Upper lobe of left lung (tissue), 6 donors: ENCODE data around the gene DYRK1A. TPM values are rescaled to one million over a fixed set of nuclear protein-coding genes. Genes with fewer than 3 reads are reported as not detected.
A peak's percentile ranks its signal among the peaks of the same experiment; 100 is the strongest.

Source experiments
- ATAC-seq, 2 donors: fragments of 200-7000 bp; cut with Tn5 transposase; one replicate each; pipeline ENCODE4 v1.9.1; 2022; ENCODE audit warnings: mild to moderate bottlenecking in 2 of 2, moderate library complexity in 2 of 2; ENCODE audit not compliant: low FRiP score in 2 of 2
- DNase-seq, 2 donors: peaks; one replicate each; pipeline ENCODE4 v3.0.0-alpha.2; 2019 to 2020
- H3K27ac ChIP-seq, 4 donors: fragments of 200-600 bp; sonication (generic); one replicate each; pipeline ENCODE4 v1.5.1; 2016 to 2019
- H3K27me3 ChIP-seq, 4 donors: fragments of 200-600 bp; sonication (generic); one replicate each; pipeline ENCODE4 v1.5.1; 2017 to 2019
- H3K36me3 ChIP-seq, 4 donors: fragments of 200-600 bp; sonication (generic); one replicate each; pipeline ENCODE4 v1.5.1; 2016 to 2019
- H3K4me1 ChIP-seq, 4 donors: fragments of 200-600 bp; sonication (generic); one replicate each; pipeline ENCODE4 v1.5.1; 2018 to 2019
- H3K4me3 ChIP-seq, 4 donors: fragments of 200-600 bp; sonication (generic); one replicate each; pipeline ENCODE4 v1.5.1; 2017 to 2019; ENCODE audit warnings: mild to moderate bottlenecking in 2 of 4, moderate library complexity in 1 of 4
- H3K9me3 ChIP-seq, 4 donors: fragments of 200-600 bp; sonication (generic); one replicate each; pipeline ENCODE4 v1.5.1; 2018 to 2019
- CTCF ChIP-seq, 6 experiments: fragments of 450-650 bp in 4 of 6; fragments of 200-600 bp in 2 of 6; sonication (generic) in 2 of 6; IDR thresholded peaks; one replicate each; pipeline ENCODE4 v1.5.1; 2016 to 2019; ENCODE audit warnings: antibody characterized with exemption in 6 of 6
- EP300 ChIP-seq, 4 donors: sonication (generic); formaldehyde crosslinking; IDR thresholded peaks; one replicate each; pipeline ENCODE4 v1.5.1; 2017; ENCODE audit warnings: antibody characterized with exemption in 4 of 4, control low read depth in 2 of 4
- POLR2A ChIP-seq, 4 donors: fragments of 450-650 bp; IDR thresholded peaks; one replicate each; pipeline ENCODE4 v1.5.1; 2016 to 2017; ENCODE audit warnings: antibody characterized with exemption in 4 of 4, mild to moderate bottlenecking in 2 of 4
- POLR2AphosphoS5 ChIP-seq, 2 donors: sonication (generic); formaldehyde crosslinking; IDR thresholded peaks; one replicate each; pipeline ENCODE4 v1.5.1; 2017; ENCODE audit warnings: antibody characterized with exemption in 2 of 2
- WGBS, 2 donors: methylation state at CpG; one replicate each; pipeline ENCODE4 v1.1.5; 2017 to 2018; 5-methylcytosine and 5-hydroxymethylcytosine counted together
- total RNA-seq, 6 donors: library from RNA; depleted of rRNA in 4 of 6; stranded (reverse); fragments of >200 nt in 4 of 6; gene quantifications; one replicate each; pipeline versions ENCODE4 v1.1.0 to v1.2.1, GENCODE V29; 2016 to 2021
- donor health status: DM: no; HTN: no; CAD: no; lungs with moderate emphysema.
- donor health status: DM: no; HTN: yes; CAD: no; lungs with severe emphysema.

DYRK1A gene
- total RNA-seq, 6 donors from 2014 or later: 64.1 to 116 (median 83.2) TPM

DNA sequence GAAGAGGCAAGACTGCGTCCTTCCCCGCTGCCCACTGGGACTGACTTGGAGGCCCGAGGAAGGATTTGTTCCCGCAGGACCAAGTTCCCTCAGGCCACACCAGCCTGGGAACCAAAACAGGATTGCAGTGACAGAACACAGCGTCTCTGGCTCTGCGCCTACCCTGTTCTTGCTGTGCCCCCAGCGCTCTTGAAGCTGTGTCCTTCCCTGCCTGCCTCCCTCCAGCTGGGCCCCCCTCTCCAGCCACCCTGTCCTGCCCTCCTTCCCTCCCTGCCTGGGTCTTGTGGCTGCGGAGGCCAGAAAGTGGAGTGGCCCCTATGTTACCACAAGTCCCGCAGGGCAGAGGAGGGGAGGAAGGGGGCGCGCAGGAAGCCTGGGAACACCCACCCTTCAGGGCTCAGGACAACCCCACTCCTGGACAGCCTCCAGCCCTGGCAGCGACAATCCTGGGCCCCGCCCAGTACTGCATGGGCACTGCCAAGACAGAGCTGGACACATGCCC lies 164.9 kb downstream of the DYRK1A start:
- no peak for TF ChIP-seq EP300 (IDR thresholded peaks at IDR 0.05)
- TF ChIP-seq CTCF (IDR thresholded peaks at IDR 0.05): no peak
- no peak for TF ChIP-seq POLR2AphosphoS5 (IDR thresholded peaks at IDR 0.05)
- no peak for TF ChIP-seq POLR2A (IDR thresholded peaks at IDR 0.05)
- H3K27ac ChIP-seq: no peak overlapping the region
- peak overlapping the region in 1 of 4 donors; percentile 17 for H3K4me3 ChIP-seq
- H3K4me1 ChIP-seq: peaks cover 9 to 14% (median 11%) of the 10 kb centered on the region in 4 donors
- ATAC-seq: peak in 1 of 2 donors; percentile 51
- peaks cover 0 to 5% (median 1%) of the 10 kb centered on the region in 4 donors for H3K9me3 ChIP-seq
- H3K36me3 ChIP-seq: no peaks in the 10 kb centered on the region
- 15 to 24% methylated on average over 13 of the region's 13 CpGs for WGBS, 2 donors
- DNase-seq: peak; percentile 60 to 62
- no peaks in the 10 kb centered on the region for H3K27me3 ChIP-seq

GRCh38 chr21:37532868-37533780 lies 166.6 kb downstream of the DYRK1A start:
- Histone ChIP-seq H3K4me3 (peak overlapping the region in 1 of 4 donors; percentile 13), H3K27me3 (no peaks in the 10 kb centered on the region), H3K9me3 (peaks cover 0 to 7% (median 1%) of the 10 kb centered on the region in 4 donors), H3K27ac (no peak overlapping the region), H3K4me1 (peaks cover 9 to 14% (median 11%) of the 10 kb centered on the region in 4 donors), H3K36me3 (no peaks in the 10 kb centered on the region)
- no peak for TF ChIP-seq POLR2AphosphoS5 (IDR thresholded peaks at IDR 0.05)
- TF ChIP-seq EP300 (IDR thresholded peaks at IDR 0.05): peak in 1 of 4 donors; percentile 4
- TF ChIP-seq CTCF (IDR thresholded peaks at IDR 0.05): peak in 4 of 6 experiments; percentile 5 to 54 (median 10)
- TF ChIP-seq POLR2A (IDR thresholded peaks at IDR 0.05): no peak
- DNase-seq (peak; percentile 66 to 70), ATAC-seq (peak; percentile 47 to 77)
- WGBS, 2 donors: 58 to 60% methylated on average over 13 to 18 of the region's 20 CpGs

GRCh38 chr21:37534431-37534830 lies 167.9 kb downstream of the DYRK1A start:
- Histone ChIP-seq H3K27me3 (no peaks in the 10 kb centered on the region), H3K27ac (no peak overlapping the region), H3K4me3 (no peak overlapping the region), H3K9me3 (peaks cover 0 to 7% (median 1%) of the 10 kb centered on the region in 4 donors), H3K4me1 (peaks cover 9 to 14% (median 11%) of the 10 kb centered on the region in 4 donors), H3K36me3 (no peaks in the 10 kb centered on the region)
- DNase-seq (no peak), ATAC-seq (no peak)
- TF ChIP-seq CTCF (IDR thresholded peaks at IDR 0.05) (no peak), EP300 (IDR thresholded peaks at IDR 0.05) (no peak), POLR2A (IDR thresholded peaks at IDR 0.05) (no peak), POLR2AphosphoS5 (IDR thresholded peaks at IDR 0.05) (no peak)
- 65 to 75% methylated on average over 3 of the region's 3 CpGs for WGBS, 2 donors

- 95 to 99% methylated on average over 3 of the region's 3 CpGs for WGBS, 2 donors
- peaks cover 9 to 14% (median 11%) of the 10 kb centered on the region in 4 donors for H3K4me1 ChIP-seq
- no peaks in the 10 kb centered on the region for H3K27me3 ChIP-seq
- DNase-seq: no peak
- TF ChIP-seq POLR2AphosphoS5 (IDR thresholded peaks at IDR 0.05) (no peak), CTCF (IDR thresholded peaks at IDR 0.05) (no peak), POLR2A (IDR thresholded peaks at IDR 0.05) (no peak), EP300 (IDR thresholded peaks at IDR 0.05) (no peak)
- peaks cover 0 to 7% (median 1%) of the 10 kb centered on the region in 4 donors for H3K9me3 ChIP-seq
- no peak overlapping the region for H3K27ac ChIP-seq
- no peak overlapping the region for H3K4me3 ChIP-seq
- no peaks in the 10 kb centered on the region for H3K36me3 ChIP-seq
- ATAC-seq: no peak
Observed at GRCh38 chr21:37535130-37535529, 168.6 kb downstream of the DYRK1A start.
